Measurements from ENCODE around the gene NFKB2. TPM values are rescaled to one million over a fixed set of nuclear protein-coding genes. Genes with fewer than 3 reads are reported as not detected.
A peak's percentile ranks its signal among the peaks of the same experiment; 100 is the strongest.

The NFKB2 gene
- total RNA-seq, 1 donor from 2014 or later, result 26.8 TPM

DNA sequence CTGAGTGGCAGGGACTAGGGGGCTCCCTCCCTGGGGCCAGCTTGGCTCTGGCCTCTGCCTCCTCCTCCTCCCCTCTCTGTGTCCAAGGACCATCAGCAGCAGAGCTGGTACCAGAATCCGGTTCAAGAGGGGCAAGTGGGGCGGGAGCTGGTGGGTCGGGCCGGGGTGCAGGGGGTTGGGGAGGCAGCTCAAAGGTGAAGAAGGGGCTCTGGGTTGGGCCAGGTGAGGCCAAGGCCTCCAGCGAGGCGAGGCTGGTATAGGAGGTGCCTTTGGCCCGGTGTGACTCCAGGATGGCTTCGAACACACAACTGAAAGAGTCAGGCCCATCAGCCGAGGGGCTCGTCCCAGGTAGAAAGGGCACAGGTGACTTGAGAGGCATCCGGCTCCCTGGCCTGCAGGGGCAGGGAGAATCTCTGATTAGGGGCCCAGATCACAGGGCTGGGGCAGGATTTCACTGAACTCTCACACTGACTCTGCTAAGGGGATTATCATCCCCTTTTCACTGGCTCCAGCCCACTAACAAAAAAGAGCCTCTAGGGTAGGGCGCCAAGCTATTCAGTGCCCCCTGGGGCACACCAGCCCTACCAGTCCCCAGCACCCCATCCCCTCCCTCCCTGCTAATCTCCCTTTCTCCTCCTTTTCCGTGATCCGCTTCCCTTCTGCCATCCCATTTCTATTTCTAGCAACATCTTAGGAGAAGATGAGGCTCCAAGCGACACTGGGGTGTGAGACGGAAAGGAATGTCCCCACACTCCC is 18.5 kb downstream of the NFKB2 start:
- Histone ChIP-seq H3K36me3 (no peaks in the 10 kb centered on the region), H3K27me3 (peaks cover 6% of the 10 kb centered on the region), H3K27ac (no peak overlapping the region), H3K4me3 (no peak overlapping the region), H3K9me3 (no peaks in the 10 kb centered on the region), H3K4me1 (peaks cover 25% of the 10 kb centered on the region)
- intact Hi-C loops (cut with DNase I), result no loop called here
- no peak for TF ChIP-seq POLR2A (IDR thresholded peaks at IDR 0.05)
- TF ChIP-seq POLR2AphosphoS5 (IDR thresholded peaks at IDR 0.05; ENCODE audit: insufficient read depth in 1 of 2, low read depth in 1 of 2), result no peak
- TF ChIP-seq, protein P1, sequence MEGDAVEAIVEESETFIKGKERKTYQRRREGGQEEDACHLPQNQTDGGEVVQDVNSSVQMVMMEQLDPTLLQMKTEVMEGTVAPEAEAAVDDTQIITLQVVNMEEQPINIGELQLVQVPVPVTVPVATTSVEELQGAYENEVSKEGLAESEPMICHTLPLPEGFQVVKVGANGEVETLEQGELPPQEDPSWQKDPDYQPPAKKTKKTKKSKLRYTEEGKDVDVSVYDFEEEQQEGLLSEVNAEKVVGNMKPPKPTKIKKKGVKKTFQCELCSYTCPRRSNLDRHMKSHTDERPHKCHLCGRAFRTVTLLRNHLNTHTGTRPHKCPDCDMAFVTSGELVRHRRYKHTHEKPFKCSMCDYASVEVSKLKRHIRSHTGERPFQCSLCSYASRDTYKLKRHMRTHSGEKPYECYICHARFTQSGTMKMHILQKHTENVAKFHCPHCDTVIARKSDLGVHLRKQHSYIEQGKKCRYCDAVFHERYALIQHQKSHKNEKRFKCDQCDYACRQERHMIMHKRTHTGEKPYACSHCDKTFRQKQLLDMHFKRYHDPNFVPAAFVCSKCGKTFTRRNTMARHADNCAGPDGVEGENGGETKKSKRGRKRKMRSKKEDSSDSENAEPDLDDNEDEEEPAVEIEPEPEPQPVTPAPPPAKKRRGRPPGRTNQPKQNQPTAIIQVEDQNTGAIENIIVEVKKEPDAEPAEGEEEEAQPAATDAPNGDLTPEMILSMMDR (IDR thresholded peaks at IDR 0.05), result no peak
- no peak for DNase-seq (ENCODE audit: extremely low spot score in 2 of 2)

GRCh38 chr10:102414749-102415148 is 19.2 kb downstream of the NFKB2 start:
- H3K27ac ChIP-seq, result no peak overlapping the region
- peaks cover 6% of the 10 kb centered on the region for H3K27me3 ChIP-seq
- no peak overlapping the region for H3K4me3 ChIP-seq
- H3K9me3 ChIP-seq, result no peaks in the 10 kb centered on the region
- intact Hi-C loops (cut with DNase I), result no loop called here
- no peak for DNase-seq (ENCODE audit: extremely low spot score in 2 of 2)
- H3K36me3 ChIP-seq, result no peaks in the 10 kb centered on the region
- TF ChIP-seq POLR2AphosphoS5 (IDR thresholded peaks at IDR 0.05; ENCODE audit: insufficient read depth in 1 of 2, low read depth in 1 of 2) (no peak), POLR2A (IDR thresholded peaks at IDR 0.05) (no peak)
- TF ChIP-seq, protein P1 (IDR thresholded peaks at IDR 0.05), result no peak
- peaks cover 26% of the 10 kb centered on the region for H3K4me1 ChIP-seq

DNA sequence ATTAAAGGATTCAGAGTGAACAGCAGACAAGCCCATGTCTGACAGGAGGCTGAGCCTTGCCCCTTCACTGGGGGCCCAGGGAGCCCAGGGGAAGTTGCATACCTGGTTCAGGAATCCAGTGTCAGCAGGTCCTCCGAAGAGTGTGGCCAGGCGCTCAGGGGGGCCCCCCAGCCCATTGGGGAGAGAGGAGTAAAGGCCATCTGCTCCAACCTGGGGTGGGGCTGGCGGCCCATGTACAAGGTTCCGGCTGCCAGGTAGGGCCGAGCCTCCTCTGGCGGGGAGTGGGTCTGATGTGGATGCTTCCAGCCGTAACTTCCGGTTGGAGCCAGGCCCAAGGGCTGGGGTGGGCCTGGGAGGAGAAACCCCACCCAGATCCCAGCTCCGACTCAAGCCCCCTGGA is 20.8 kb downstream of the NFKB2 start:
- Histone ChIP-seq H3K27ac (no peak overlapping the region), H3K4me3 (no peak overlapping the region), H3K27me3 (no peaks in the 10 kb centered on the region), H3K4me1 (peaks cover 19% of the 10 kb centered on the region), H3K36me3 (no peaks in the 10 kb centered on the region), H3K9me3 (no peaks in the 10 kb centered on the region)
- intact Hi-C loops (cut with DNase I), result no loop called here
- no peak for DNase-seq (ENCODE audit: extremely low spot score in 2 of 2)
- TF ChIP-seq, protein P1 (IDR thresholded peaks at IDR 0.05), result no peak
- TF ChIP-seq POLR2A (IDR thresholded peaks at IDR 0.05) (no peak), POLR2AphosphoS5 (IDR thresholded peaks at IDR 0.05; ENCODE audit: insufficient read depth in 1 of 2, low read depth in 1 of 2) (no peak)

DNA sequence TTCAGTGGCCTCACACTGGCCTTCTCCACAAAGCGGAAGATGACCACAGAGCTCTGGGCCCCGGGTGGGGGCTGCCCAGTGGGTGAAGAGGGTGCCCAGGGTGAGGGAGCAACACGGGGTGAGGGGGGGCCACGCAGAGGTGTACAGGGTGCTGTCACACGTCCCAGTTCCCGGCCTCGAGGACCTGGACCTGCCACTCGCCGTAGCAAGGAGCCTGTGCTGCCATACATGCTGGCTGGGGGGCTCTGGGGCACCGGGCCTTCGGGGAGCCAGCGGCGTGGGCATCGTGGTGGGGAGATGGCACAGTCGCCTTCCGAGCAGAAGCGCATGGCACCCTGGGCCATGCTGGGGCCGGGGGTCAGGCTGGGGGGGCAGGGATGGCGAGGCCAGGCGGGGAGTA is 21.2 kb downstream of the NFKB2 start:
- Histone ChIP-seq H3K4me1 (peaks cover 20% of the 10 kb centered on the region), H3K27ac (no peak overlapping the region), H3K36me3 (no peaks in the 10 kb centered on the region), H3K4me3 (no peak overlapping the region), H3K9me3 (no peaks in the 10 kb centered on the region), H3K27me3 (no peaks in the 10 kb centered on the region)
- intact Hi-C loops (cut with DNase I), result no loop called here
- TF ChIP-seq, protein P1 (IDR thresholded peaks at IDR 0.05), result no peak
- no peak for TF ChIP-seq POLR2AphosphoS5 (IDR thresholded peaks at IDR 0.05; ENCODE audit: insufficient read depth in 1 of 2, low read depth in 1 of 2)
- TF ChIP-seq POLR2A (IDR thresholded peaks at IDR 0.05), result no peak
- DNase-seq (ENCODE audit: extremely low spot score in 2 of 2), result no peak

- DNase-seq (ENCODE audit: extremely low spot score in 2 of 2), result no peak
- peak within 1 kb of the TSS; percentile 59 to 93 for H3K4me3 ChIP-seq
- intact Hi-C loops (cut with DNase I), result no loop called here
- no peaks in the 10 kb centered on the region for H3K9me3 ChIP-seq
- H3K27ac ChIP-seq, result no peak within 1 kb of the TSS
- TF ChIP-seq POLR2A (IDR thresholded peaks at IDR 0.05), result no peak
- TF ChIP-seq, protein P1 (IDR thresholded peaks at IDR 0.05), result no peak
- TF ChIP-seq POLR2AphosphoS5 (IDR thresholded peaks at IDR 0.05; ENCODE audit: insufficient read depth in 1 of 2, low read depth in 1 of 2), result no peak
- peaks cover 39% of the 10 kb centered on the region for H3K4me1 ChIP-seq
- H3K36me3 ChIP-seq, result no peaks in the 10 kb centered on the region
- H3K27me3 ChIP-seq, result no peaks in the 10 kb centered on the region
These were observed 23.2 kb downstream of the NFKB2 start, which contains the start of gene PSD for GRCh38 chr10:102418622-102419268. TSS of gene PSD (minus strand) at chr10:102418785. CDS start at chr10:102417038, 1,747 bp downstream.

Measured in vagina (tissue), 2 donors.